GM19328 (cell line): ENCODE measurements around the gene DLG2.
"Not testable (repeated sequence)": the region's sequence is repeated elsewhere in the genome, so short reads cannot be mapped to it uniquely, and the experiment has no call there.

Experiments
- ATAC-seq: cut with Tn5 transposase; IDR thresholded peaks from one replicate; pipeline ENCODE4 v1.9.1; 2021; ENCODE audit warnings: mild to moderate bottlenecking, moderate library complexity; ENCODE audit not compliant: unreplicated experiment

The DLG2 gene

GRCh38 chr11:84806354-84806753 lies 820.8 kb downstream of the DLG2 start:
- no peak for ATAC-seq

DNA sequence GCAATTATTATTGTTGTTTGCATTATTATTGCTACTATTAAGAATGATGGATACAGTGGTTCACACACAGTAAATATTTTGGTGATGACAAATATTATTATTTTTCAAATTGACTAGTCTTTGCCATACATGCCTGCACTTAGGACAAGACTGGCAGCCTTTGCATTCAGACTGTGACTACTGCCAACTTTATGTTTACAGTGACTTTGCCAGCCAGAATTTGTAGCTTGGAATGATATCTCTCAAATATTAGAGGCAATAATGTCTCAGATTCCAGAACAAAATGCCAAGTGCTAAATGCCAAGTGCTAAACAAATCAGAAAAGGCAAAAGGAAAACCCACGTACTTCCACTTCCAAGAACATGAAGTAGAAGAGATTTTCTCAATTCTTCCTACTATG lies 823.1 kb downstream of the DLG2 start:
- ATAC-seq, result no peak

- ATAC-seq, result no peak
These were observed 826.3 kb downstream of the DLG2 start for GRCh38 chr11:84800755-84801346.

- no peak for ATAC-seq
These were observed 828.0 kb downstream of the DLG2 start for GRCh38 chr11:84799112-84799511.

DNA sequence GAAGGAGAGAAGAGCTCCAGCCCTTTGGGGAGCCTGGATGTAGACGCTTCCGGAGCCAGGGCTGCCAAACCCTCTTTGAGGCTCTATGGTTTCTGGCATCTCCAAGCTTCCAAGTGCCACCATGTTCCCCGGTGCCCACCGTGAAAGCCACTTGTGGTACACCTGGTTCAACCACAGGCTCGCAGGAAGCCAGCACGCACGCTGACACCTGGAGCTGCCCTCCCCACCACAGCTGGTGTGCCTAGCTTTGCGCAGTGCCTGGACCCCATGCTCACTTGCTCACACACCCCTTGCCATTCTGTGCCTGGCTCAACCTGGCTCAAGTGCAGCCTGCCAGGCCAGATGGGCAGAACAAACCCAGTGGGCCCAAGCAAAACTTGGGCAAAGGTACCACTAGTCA lies 831.4 kb downstream of the DLG2 start:
- no peak for ATAC-seq

DNA sequence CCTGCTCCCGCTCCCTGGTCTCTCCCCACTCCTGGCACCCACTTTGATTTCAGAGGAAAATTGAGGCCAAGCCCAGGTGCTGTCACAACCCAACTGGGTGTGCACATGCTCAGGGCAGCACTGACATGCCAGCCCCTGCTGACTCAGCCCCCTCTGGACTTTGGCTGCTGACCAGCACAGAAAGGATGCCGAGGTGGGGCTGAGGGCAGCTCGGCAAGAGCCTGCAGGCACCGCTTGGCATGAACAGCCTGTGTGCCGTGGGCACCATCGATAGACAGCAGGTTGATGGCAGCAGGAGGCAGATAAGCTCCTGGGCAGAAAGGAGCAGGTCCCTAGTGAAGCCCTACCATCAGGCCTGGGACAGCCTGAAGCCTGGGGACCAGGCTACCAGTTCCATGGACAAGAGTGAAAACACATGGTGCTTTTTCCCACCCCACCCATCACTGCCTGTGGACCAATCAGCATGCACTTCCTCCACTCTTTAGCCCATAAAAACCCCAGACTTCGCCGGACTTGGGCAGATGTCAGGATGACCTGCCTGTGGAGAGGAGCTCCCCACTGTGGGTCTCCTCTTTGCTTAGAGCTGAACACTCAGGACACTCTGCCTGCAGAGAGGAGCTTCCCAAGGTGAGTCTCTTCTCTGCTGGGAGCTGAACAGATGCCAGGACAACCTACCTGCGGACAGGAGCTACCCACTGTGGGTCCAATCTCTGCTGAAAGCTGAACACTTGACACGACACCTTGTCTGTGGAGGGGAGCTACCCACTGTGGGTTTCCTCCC lies 832.3 kb downstream of the DLG2 start:
- ATAC-seq, result no peak

DNA sequence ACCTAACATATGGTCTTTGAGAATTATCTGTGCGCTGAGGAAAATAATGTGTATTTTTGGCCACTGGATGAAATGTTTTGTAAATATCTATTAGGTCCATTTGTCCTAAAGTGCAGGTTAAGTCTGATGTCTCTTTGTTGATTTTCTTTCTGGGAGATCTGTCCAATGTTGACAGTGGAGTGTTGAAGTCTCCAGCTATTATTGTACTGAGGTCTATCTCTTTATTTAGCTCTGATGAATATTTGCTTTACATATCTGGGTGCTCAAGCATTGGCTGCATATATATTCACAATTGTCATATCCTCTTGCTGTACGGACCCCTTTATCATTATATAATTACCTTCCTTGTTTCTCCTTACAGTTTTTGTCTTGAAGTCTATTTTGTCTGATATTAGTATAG lies 833.8 kb downstream of the DLG2 start:
- ATAC-seq, result no peak

- no peak for ATAC-seq
These were observed 836.2 kb downstream of the DLG2 start for GRCh38 chr11:84790849-84791427.

- no peak for ATAC-seq
These were observed 838.9 kb downstream of the DLG2 start for GRCh38 chr11:84788220-84788619.

- not testable (repeated sequence) for ATAC-seq
These were observed 843.0 kb downstream of the DLG2 start for GRCh38 chr11:84784158-84784557.

GRCh38 chr11:84780689-84781293 lies 846.4 kb downstream of the DLG2 start:
- no peak for ATAC-seq

- no peak for ATAC-seq
These were observed 851.6 kb downstream of the DLG2 start for GRCh38 chr11:84775503-84775902.

DNA sequence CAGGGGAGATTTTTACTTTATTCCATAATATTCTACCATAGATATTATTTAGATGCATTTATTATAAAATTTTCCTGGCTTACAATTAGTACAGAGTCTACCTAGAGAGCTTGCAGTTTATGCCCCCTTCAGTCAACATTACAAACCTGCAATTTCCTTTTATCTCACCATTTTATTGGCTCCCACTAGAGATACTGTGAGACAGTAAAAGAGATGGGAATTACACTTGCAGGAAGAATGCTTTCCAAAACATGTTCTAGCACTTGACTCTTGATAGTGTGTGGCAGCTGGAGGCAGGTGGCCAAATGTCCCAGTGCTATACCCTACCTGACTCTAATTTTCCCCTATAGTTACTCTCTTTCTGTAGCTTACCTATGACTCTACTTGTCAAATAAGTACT lies 863.2 kb downstream of the DLG2 start:
- ATAC-seq, result no peak

GRCh38 chr11:84757711-84758110 lies 869.4 kb downstream of the DLG2 start:
- no peak for ATAC-seq

GRCh38 chr11:84751371-84751770 lies 875.8 kb downstream of the DLG2 start:
- no peak for ATAC-seq

DNA sequence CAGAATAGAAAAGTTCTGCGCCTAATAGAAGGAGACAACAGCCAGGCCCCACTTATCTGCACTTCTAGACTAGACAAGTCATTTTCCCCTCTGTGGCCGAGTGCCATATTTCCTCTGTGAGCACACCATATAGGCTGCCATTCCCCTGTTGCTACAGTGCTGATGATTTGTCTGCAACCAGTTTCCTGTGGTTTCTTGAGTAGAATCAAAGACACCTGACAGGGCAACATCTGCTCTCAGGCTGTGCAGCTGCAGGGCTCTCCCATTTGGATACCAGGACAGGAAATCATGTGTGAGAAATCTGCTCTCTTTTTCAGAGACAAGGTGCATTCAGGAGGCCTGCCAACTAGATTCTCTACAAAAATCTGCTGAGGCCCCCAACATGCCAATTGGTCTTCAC lies 879.3 kb downstream of the DLG2 start:
- ATAC-seq, result no peak

DNA sequence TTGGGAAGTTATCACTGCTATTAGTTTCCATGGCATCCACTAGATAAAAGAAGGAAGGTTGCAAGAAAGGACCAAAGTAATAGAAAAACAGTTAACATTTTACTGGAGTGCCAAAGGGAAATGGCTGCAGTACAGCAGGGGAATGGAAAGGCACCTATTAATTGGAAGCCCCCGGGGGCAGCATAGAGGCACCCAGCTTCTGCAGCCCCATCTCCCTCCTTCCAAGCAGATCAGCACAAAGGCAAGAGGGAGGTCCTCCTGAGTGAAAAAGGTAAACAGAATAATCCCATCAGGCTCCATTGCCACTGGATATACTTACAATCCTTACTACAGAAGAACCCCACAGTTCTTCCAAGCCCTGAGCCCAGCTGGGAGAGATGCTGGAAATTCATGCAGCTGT lies 887.1 kb downstream of the DLG2 start:
- ATAC-seq, result no peak

DNA sequence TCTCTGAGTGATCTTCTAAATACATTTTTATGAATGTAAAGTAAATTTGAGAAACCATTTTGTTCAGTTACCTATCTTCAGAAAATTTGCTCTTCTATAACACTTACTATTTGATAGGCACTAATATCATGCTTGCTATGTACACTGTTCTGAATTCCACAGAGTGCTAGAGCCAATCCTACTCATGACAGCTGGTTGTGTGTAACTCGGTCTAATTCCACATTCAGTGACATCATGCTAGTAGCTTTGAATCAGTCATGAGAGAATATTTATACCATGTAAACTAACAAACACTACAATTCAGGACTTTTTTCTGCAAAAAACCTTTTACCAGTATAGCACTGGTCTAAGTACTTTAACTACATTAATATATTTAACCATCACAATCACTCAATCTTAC lies 902.9 kb downstream of the DLG2 start:
- no peak for ATAC-seq

DNA sequence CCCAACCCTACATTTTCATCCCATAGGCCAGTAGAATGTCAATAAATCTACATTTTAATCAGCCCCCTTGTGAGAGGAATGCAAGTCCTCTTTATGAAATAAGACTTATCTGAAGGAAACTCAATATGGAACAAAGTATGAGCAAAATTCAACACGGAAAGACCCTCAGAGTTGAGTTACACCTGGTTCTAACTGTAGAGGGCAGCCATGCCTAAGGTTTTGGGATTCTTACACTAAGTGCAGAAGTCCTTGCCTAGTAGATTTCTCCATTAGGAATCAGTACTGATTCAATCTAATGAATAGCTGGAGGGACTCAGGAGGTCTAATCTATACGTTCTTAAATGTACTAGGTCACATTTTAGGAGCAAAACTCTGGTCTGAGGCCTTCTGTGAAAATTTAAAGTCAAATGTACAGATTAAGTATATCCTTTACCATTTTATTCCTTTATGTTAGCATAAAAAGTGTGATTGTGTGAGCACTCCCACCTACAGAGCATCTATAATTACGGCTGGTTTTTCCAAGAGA lies 904.5 kb downstream of the DLG2 start:
- no peak for ATAC-seq

GRCh38 chr11:84721561-84721961 lies 905.6 kb downstream of the DLG2 start:
- no peak for ATAC-seq

DNA sequence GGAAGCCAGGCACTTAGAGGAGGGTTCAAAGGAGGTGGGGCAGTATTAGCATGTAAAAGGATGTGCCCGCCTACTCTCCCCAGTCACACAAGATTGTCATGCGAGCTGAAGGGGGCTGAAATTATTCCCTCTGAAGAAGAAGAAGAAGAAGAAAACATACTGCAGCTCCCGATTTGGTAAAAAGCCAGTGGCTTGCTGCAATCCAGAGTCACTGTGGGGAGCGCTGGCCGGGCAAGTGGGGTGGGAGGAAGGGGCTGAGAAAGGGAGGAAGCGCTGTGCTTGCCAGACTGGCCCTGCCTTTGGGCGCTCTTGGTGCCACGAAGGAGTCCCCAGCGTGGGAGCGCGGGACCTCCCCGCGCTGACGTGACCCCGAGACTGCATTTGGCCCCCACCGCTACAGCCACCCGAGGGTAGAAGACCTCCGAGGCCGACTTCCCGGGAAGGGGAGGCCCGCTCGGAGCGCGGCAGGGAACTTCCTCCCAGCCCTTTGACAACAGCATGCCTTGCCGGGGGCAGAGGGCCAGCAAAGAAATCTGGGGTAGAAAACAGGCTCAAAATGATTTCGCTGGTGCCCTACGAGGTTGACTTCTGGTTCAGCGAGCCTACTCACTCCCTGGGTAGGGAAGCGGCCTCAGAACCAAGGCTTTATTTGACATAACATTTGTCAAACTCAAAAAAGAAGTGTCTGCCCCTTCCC lies 906.3 kb downstream of the DLG2 start:
- ATAC-seq, result no peak
